Endothelial cell of umbilical vein (primary cell): ENCODE results near the gene ZNF775. TPM values are rescaled to one million over a fixed set of nuclear protein-coding genes. Genes with fewer than 3 reads are reported as not detected.

Experiments
- BruUV-seq: library from RNA; stranded (reverse); fragments of 400-500 nt; replicated peaks from 2 replicates; lab custom pipeline; 2021; lab: Mats Ljungman, UMichigan
- CTCF ChIA-PET: fragments of 300-600, 350-600 bp; sonication (Branson Sonifier 250); formaldehyde crosslinking; loops from one replicate; lab custom pipeline; 2021; ENCODE audit warnings: antibody characterized with exemption, inconsistent platforms; lab: Charles Lee
- POLR2A ChIA-PET: fragments of 300-600, 350-600 bp; sonication (Branson Sonifier 250); formaldehyde crosslinking; loops from one replicate; lab custom pipeline; 2021; ENCODE audit warnings: antibody characterized with exemption, inconsistent platforms; lab: Charles Lee
- DNase-seq: peaks from one replicate; pipeline ENCODE4 v3.0.0-alpha.2; 2011; ENCODE audit warnings: low read depth, low spot score
- FAIRE-seq: peaks from 2 replicates; lab custom pipeline; 2011; peaks lifted over from hg19 to GRCh38; lab: Jason Lieb, UNC
- H2AFZ ChIP-seq: 2 replicates; pipeline ENCODE4 v1.6.0; 2012; ENCODE audit warnings: low read depth, low read length, control low read depth, inconsistent platforms
- H3K27ac ChIP-seq: 2 replicates; pipeline ENCODE4 v1.5.1; 2011; ENCODE audit warnings: low read depth, mild to moderate bottlenecking, control low read depth, low read length, moderate library complexity; ENCODE audit not compliant: insufficient read depth
- H3K27me3 ChIP-seq, 2 experiments: 2 replicates each; pipeline versions ENCODE4 v1.6.0 to v1.6.1; 2011; ENCODE audit warnings: low read length in 2 of 2, mixed read lengths in 1 of 2; ENCODE audit not compliant: control insufficient read depth in 2 of 2, insufficient read depth in 2 of 2
- H3K36me3 ChIP-seq, 2 experiments: 2 replicates in 1 of 2; 3 replicates in 1 of 2; pipeline ENCODE4 v1.5.1; 2011; ENCODE audit warnings: low read length in 2 of 2, mild to moderate bottlenecking in 1 of 2, moderate library complexity in 1 of 2; ENCODE audit not compliant: control insufficient read depth in 2 of 2, insufficient read depth in 2 of 2; ENCODE audit errors: extremely low read depth in 1 of 2
- H3K4me1 ChIP-seq: 3 replicates; pipeline ENCODE4 v1.5.1; 2011; ENCODE audit warnings: mild to moderate bottlenecking, low read length; ENCODE audit not compliant: control insufficient read depth, insufficient read depth; ENCODE audit errors: extremely low read depth
- H3K4me2 ChIP-seq: 2 replicates; pipeline ENCODE4 v1.6.1; 2011; ENCODE audit warnings: low read length, control low read depth, mixed read lengths; ENCODE audit not compliant: insufficient read depth
- H3K4me3 ChIP-seq, 3 experiments: fragments of 200-600 bp in 1 of 3; sonication (generic), shearing (Covaris generic) in 1 of 3; replicated peaks in 1 of 3; 2 replicates each; pipeline ENCODE4 v1.5.1; 2011 to 2016; ENCODE audit warnings: control low read depth in 3 of 3, low read length in 3 of 3, mild to moderate bottlenecking in 2 of 3, inconsistent platforms in 1 of 3, low read depth in 1 of 3, moderate library complexity in 1 of 3; ENCODE audit not compliant: insufficient read depth in 1 of 3
- H3K79me2 ChIP-seq: 2 replicates; pipeline ENCODE4 v1.6.0; 2012; ENCODE audit warnings: low read length, inconsistent platforms; ENCODE audit not compliant: control insufficient read depth, insufficient read depth
- H3K9ac ChIP-seq: replicated peaks from 2 replicates; pipeline ENCODE3; 2011; ENCODE audit warnings: low read length, control low read depth; ENCODE audit not compliant: insufficient read depth; ENCODE audit errors: extremely low read depth
- H3K9me1 ChIP-seq: replicated peaks from 3 replicates; pipeline ENCODE4 v1.6.0; 2011; ENCODE audit warnings: mild to moderate bottlenecking, low read length; ENCODE audit not compliant: control insufficient read depth, insufficient read depth; ENCODE audit errors: extremely low read depth
- H3K9me3 ChIP-seq: replicated peaks from 2 replicates; pipeline ENCODE4 v1.5.1; 2012; ENCODE audit warnings: low read length, inconsistent platforms; ENCODE audit not compliant: control insufficient read depth, insufficient read depth
- H4K20me1 ChIP-seq: replicated peaks from 2 replicates; pipeline ENCODE3; 2011; ENCODE audit warnings: mild to moderate bottlenecking, low read length; ENCODE audit not compliant: control insufficient read depth, insufficient read depth; ENCODE audit errors: extremely low read depth
- EZH2 ChIP-seq: IDR thresholded peaks from 2 replicates; pipeline ENCODE4 v1.6.1; 2012; ENCODE audit warnings: borderline replicate concordance, low read depth, mild to moderate bottlenecking, moderate library complexity, low read length, inconsistent platforms; ENCODE audit not compliant: severe bottlenecking
- FOS ChIP-seq: IDR thresholded peaks from 2 replicates; pipeline ENCODE4 v1.6.1; 2011; ENCODE audit warnings: mild to moderate bottlenecking, low read length, moderate library complexity, borderline replicate concordance; ENCODE audit not compliant: insufficient read depth
- GATA2 ChIP-seq: IDR thresholded peaks from 2 replicates; pipeline ENCODE4 v1.7.0; 2011; ENCODE audit warnings: low read depth, mild to moderate bottlenecking, moderate library complexity, mixed read lengths, low read length; ENCODE audit not compliant: insufficient read length, insufficient read depth
- JUN ChIP-seq: IDR thresholded peaks from 2 replicates; pipeline ENCODE4 v1.6.1; 2011; ENCODE audit warnings: borderline replicate concordance, low read depth; ENCODE audit not compliant: insufficient read length, insufficient read depth
- MYC ChIP-seq: IDR thresholded peaks from one replicate; pipeline ENCODE4 v1.6.1; 2011; ENCODE audit warnings: mild to moderate bottlenecking, low read depth, low read length
- POLR2A ChIP-seq: IDR thresholded peaks from 2 replicates; pipeline ENCODE4 v1.6.1; 2012; ENCODE audit warnings: low read depth, mild to moderate bottlenecking, control low read depth, low read length
- POLR2AphosphoS5 ChIP-seq: IDR thresholded peaks from 2 replicates; pipeline ENCODE4 v1.6.1; 2012; ENCODE audit warnings: low read depth, mild to moderate bottlenecking, control low read depth, low read length, moderate library complexity; ENCODE audit not compliant: insufficient read depth
- dilution Hi-C: fragments of 300-500 bp; cut with MboI; formaldehyde crosslinking; loops from one replicate; pipeline ENCODE4 v1.15.0; 2019; ENCODE audit warnings: low sequenced_read_pairs; ENCODE audit not compliant: extremely low pct_ligation_motif_present
- intact Hi-C: fragments of 100-400 bp; cut with micrococcal nuclease; formaldehyde crosslinking; loops from one replicate; pipeline ENCODE4 v1.10.0; 2022
- polyA plus RNA-seq, 4 experiments: library from polyadenylated mRNA; depleted of rRNA in 3 of 4; stranded (reverse) in 3 of 4; unstranded in 1 of 4; fragments of >200 nt; gene quantifications; 2 replicates each; pipeline versions ENCODE4 v1.2.1 to v1.2.3, GENCODE V29; 2011 to 2012; ENCODE audit warnings: missing spikeins in 1 of 4
- total RNA-seq: library from RNA; stranded (reverse); gene quantifications from 2 replicates; pipeline ENCODE4 v1.2.3, GENCODE V29; 2021
- TF ChIP-seq, protein P1 (sequence below), 2 donors: IDR thresholded peaks; 1 replicate in 1 of 2; 2 replicates in 1 of 2; pipeline ENCODE4 v1.5.1; 2011; ENCODE audit warnings: low read length in 2 of 2, mild to moderate bottlenecking in 2 of 2, moderate library complexity in 2 of 2, control low read depth in 1 of 2, inconsistent platforms in 1 of 2, low read depth in 1 of 2; ENCODE audit not compliant: insufficient read depth in 1 of 2; ENCODE audit errors: extremely low read depth in 1 of 2
- TF ChIP-seq, protein P2 (sequence below): IDR thresholded peaks from 2 replicates; pipeline ENCODE4 v1.6.1; 2011; ENCODE audit not compliant: insufficient read depth, insufficient read length

ZNF775 gene
- total and polyA plus RNA-seq, 2 donors (not counting 3 experiments of a cell fraction or from before 2014, with no cell fraction given): 5.8 to 8.3 TPM

DNA sequence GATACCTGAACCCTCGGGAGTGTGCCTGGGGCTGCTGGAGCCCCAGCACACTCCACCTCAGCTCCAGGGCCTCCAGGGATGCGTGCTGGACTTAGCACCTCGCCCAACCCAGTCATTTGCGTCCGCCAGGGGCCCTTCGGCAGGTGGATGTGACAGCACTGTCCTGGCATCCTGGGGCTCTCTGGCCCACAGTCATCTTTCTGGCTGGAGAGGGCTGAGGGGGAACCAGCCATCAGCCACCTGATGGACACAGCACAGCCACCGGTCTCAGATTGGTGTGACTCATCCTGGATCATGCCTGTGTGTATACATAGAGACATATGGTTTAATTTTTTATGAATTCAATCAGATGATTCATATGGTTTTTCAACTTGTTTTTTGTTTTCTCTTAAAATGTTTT is 11.1 kb downstream of the ZNF775 start:
- FAIRE-seq: no peak
- POLR2A ChIA-PET: no interaction called here
- H4K20me1 ChIP-seq: no peaks in the 10 kb centered on the region
- no peaks in the 10 kb centered on the region for H3K27me3 ChIP-seq
- no peaks in the 10 kb centered on the region for H3K9me1 ChIP-seq
- no peak overlapping the region for H2AFZ ChIP-seq
- intact Hi-C loops: loop anchor here (1.0 kb wide), 1 partner anchor 11 kb away; the partner anchor contains the start of gene ZNF775
- BruUV-seq: no TSS peak
- peaks cover 0 to 14% of the 10 kb centered on the region in 2 experiments for H3K36me3 ChIP-seq
- CTCF ChIA-PET: no interaction called here
- H3K4me1 ChIP-seq: no peaks in the 10 kb centered on the region
- no peak for DNase-seq
- no peaks in the 10 kb centered on the region for H3K79me2 ChIP-seq
- dilution Hi-C loops: no loop called here
- H3K9ac ChIP-seq: no peak overlapping the region
- TF ChIP-seq, protein P1, sequence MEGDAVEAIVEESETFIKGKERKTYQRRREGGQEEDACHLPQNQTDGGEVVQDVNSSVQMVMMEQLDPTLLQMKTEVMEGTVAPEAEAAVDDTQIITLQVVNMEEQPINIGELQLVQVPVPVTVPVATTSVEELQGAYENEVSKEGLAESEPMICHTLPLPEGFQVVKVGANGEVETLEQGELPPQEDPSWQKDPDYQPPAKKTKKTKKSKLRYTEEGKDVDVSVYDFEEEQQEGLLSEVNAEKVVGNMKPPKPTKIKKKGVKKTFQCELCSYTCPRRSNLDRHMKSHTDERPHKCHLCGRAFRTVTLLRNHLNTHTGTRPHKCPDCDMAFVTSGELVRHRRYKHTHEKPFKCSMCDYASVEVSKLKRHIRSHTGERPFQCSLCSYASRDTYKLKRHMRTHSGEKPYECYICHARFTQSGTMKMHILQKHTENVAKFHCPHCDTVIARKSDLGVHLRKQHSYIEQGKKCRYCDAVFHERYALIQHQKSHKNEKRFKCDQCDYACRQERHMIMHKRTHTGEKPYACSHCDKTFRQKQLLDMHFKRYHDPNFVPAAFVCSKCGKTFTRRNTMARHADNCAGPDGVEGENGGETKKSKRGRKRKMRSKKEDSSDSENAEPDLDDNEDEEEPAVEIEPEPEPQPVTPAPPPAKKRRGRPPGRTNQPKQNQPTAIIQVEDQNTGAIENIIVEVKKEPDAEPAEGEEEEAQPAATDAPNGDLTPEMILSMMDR (IDR thresholded peaks at IDR 0.05; ENCODE audit: extremely low read depth in 1 of 2, insufficient read depth in 1 of 2, low read depth in 1 of 2, low read length in 2 of 2): no peak
- TF ChIP-seq POLR2A: no peak
- no peaks in the 10 kb centered on the region for H3K9me3 ChIP-seq
- H3K4me3 ChIP-seq: no peak overlapping the region
- no peak overlapping the region for H3K4me2 ChIP-seq
- no peak overlapping the region for H3K27ac ChIP-seq

DNA sequence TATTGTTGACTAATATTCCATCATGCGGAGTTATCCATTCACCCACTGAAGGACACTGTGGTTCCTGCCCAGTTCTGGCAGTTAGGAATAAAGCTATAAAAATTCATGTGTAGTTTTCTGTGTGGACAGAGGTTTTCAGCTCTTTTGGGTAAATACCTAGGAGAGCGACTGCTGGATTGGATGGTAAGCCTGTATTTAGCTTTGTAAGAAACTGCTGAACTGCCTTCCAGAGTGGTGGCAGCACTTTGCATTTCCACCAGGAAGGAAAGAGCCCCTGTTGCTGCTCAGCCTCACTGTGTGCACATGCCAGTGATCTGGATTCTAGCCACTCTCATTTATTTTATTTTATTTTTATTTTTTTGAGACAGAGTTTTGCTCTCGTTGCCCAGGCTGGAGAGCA is 14.2 kb downstream of the ZNF775 start:
- Histone ChIP-seq H3K9me1 (no peaks in the 10 kb centered on the region), H3K4me3 (no peak overlapping the region), H3K36me3 (peaks cover 0 to 19% of the 10 kb centered on the region in 2 experiments), H3K4me1 (no peaks in the 10 kb centered on the region), H3K4me2 (no peak overlapping the region), H3K79me2 (no peaks in the 10 kb centered on the region), H3K27ac (no peak overlapping the region), H3K27me3 (no peaks in the 10 kb centered on the region), H4K20me1 (no peaks in the 10 kb centered on the region), H3K9me3 (no peaks in the 10 kb centered on the region), H3K9ac (no peak overlapping the region), H2AFZ (no peak overlapping the region)
- BruUV-seq: no TSS peak
- dilution Hi-C loops: no loop called here
- CTCF ChIA-PET: interaction anchor here (1.0 to 1.6 kb wide), 4 partner anchors 8 to 483 kb away, joined by 3 to 7 read pairs (median 4); a partner anchor contains a TSS
- intact Hi-C loops: no loop called here
- no peak for TF ChIP-seq EZH2
- no peak for TF ChIP-seq JUN
- TF ChIP-seq POLR2AphosphoS5: no peak
- TF ChIP-seq FOS: no peak
- TF ChIP-seq, protein P1 (IDR thresholded peaks at IDR 0.05; ENCODE audit: extremely low read depth in 1 of 2, insufficient read depth in 1 of 2, low read depth in 1 of 2, low read length in 2 of 2): no peak
- TF ChIP-seq, protein P2, sequence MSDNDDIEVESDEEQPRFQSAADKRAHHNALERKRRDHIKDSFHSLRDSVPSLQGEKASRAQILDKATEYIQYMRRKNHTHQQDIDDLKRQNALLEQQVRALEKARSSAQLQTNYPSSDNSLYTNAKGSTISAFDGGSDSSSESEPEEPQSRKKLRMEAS: no peak
- no peak for TF ChIP-seq GATA2
- TF ChIP-seq MYC: no peak
- TF ChIP-seq POLR2A: no peak
- POLR2A ChIA-PET: no interaction called here
- FAIRE-seq (no peak), DNase-seq (no peak)
